Activated naive CD8-positive, alpha-beta T cell treated with anti-CD3 and anti-CD28 coated beads, Interleukin-2, amount 50 U/mL, for 24 hours (primary cell): ENCODE measurements around the gene ST6GALNAC5.
"Not testable (repeated sequence)": the region's sequence is repeated elsewhere in the genome, so short reads cannot be mapped to it uniquely, and the experiment has no call there.

Experiments
- ATAC-seq: fragments of 150-1000 bp; cut with Tn5 transposase; one replicate; pipeline ENCODE4 v1.10.0; 2021
- DNase-seq: peaks from one replicate; pipeline ENCODE4 v3.0.0; 2021
- H3K27ac Mint-ChIP-seq: one replicate; pipeline ENCODE4 v1.8.0; 2021; ENCODE audit warnings: mild to moderate bottlenecking, mixed read lengths
- H3K27me3 Mint-ChIP-seq: one replicate; pipeline ENCODE4 v1.8.0; 2021; ENCODE audit warnings: mixed read lengths
- H3K36me3 Mint-ChIP-seq: one replicate; pipeline ENCODE4 v1.8.0; 2021; ENCODE audit warnings: low read depth, mixed read lengths
- H3K4me1 Mint-ChIP-seq: one replicate; pipeline ENCODE4 v1.8.0; 2021; ENCODE audit warnings: mixed read lengths
- H3K4me3 Mint-ChIP-seq: one replicate; pipeline ENCODE4 v1.8.0; 2021; ENCODE audit warnings: mild to moderate bottlenecking, moderate library complexity, mixed read lengths
- H3K9me3 Mint-ChIP-seq: one replicate; pipeline ENCODE4 v1.8.0; 2021; ENCODE audit warnings: mixed read lengths

Gene ST6GALNAC5

GRCh38 chr1:76981267-76981666, 114.0 kb downstream of the ST6GALNAC5 start:
- not testable (repeated sequence) for H3K27ac Mint-ChIP-seq

GRCh38 chr1:76989976-76990375, 122.7 kb downstream of the ST6GALNAC5 start:
- DNase-seq (no peak), ATAC-seq (no peak)
- Mint-ChIP-seq H3K27ac (no peak overlapping the region), H3K36me3 (no peaks in the 10 kb centered on the region), H3K9me3 (no peaks in the 10 kb centered on the region), H3K4me3 (no peak overlapping the region), H3K4me1 (no peaks in the 10 kb centered on the region), H3K27me3 (peaks cover 4% of the 10 kb centered on the region)

More at GRCh38 chr1:76981267-76981666, 114.0 kb downstream of the ST6GALNAC5 start:
- Mint-ChIP-seq H3K27me3 (peaks cover 12% of the 10 kb centered on the region), H3K9me3 (peaks cover 22% of the 10 kb centered on the region)
- not testable (repeated sequence) for H3K4me1 Mint-ChIP-seq, H3K4me3 Mint-ChIP-seq, DNase-seq, H3K36me3 Mint-ChIP-seq, ATAC-seq

- Mint-ChIP-seq H3K27me3 (peaks cover 4% of the 10 kb centered on the region), H3K4me3 (no peak overlapping the region), H3K36me3 (no peaks in the 10 kb centered on the region), H3K4me1 (no peaks in the 10 kb centered on the region), H3K9me3 (no peaks in the 10 kb centered on the region), H3K27ac (no peak overlapping the region)
- DNase-seq (no peak), ATAC-seq (no peak)
These were observed 125.8 kb downstream of the ST6GALNAC5 start for GRCh38 chr1:76993036-76993435.

GRCh38 chr1:76998582-76999223, 131.4 kb downstream of the ST6GALNAC5 start:
- DNase-seq (no peak), ATAC-seq (no peak)
- H3K36me3 Mint-ChIP-seq: no peaks in the 10 kb centered on the region
- no peaks in the 10 kb centered on the region for H3K27me3 Mint-ChIP-seq
- no peak overlapping the region for H3K27ac Mint-ChIP-seq
- H3K4me3 Mint-ChIP-seq: no peak overlapping the region
- no peaks in the 10 kb centered on the region for H3K9me3 Mint-ChIP-seq
- H3K4me1 Mint-ChIP-seq: no peaks in the 10 kb centered on the region

- peaks cover 2% of the 10 kb centered on the region for H3K27me3 Mint-ChIP-seq
- no peak overlapping the region for H3K27ac Mint-ChIP-seq
- H3K36me3 Mint-ChIP-seq: no peaks in the 10 kb centered on the region
- H3K4me1 Mint-ChIP-seq: no peaks in the 10 kb centered on the region
- DNase-seq: no peak
- H3K4me3 Mint-ChIP-seq: no peak overlapping the region
- ATAC-seq: no peak
- H3K9me3 Mint-ChIP-seq: peaks cover 4% of the 10 kb centered on the region
These were observed 140.4 kb downstream of the ST6GALNAC5 start for GRCh38 chr1:77007675-77008074.

GRCh38 chr1:77010937-77011336, 143.7 kb downstream of the ST6GALNAC5 start:
- Mint-ChIP-seq H3K4me3 (no peak overlapping the region), H3K27ac (no peak overlapping the region), H3K9me3 (no peaks in the 10 kb centered on the region), H3K27me3 (peaks cover 2% of the 10 kb centered on the region), H3K36me3 (no peaks in the 10 kb centered on the region), H3K4me1 (no peaks in the 10 kb centered on the region)
- DNase-seq: no peak
- ATAC-seq: no peak

GRCh38 chr1:77012066-77012465, 144.8 kb downstream of the ST6GALNAC5 start:
- no peaks in the 10 kb centered on the region for H3K9me3 Mint-ChIP-seq
- DNase-seq: no peak
- no peaks in the 10 kb centered on the region for H3K36me3 Mint-ChIP-seq
- peaks cover 2% of the 10 kb centered on the region for H3K27me3 Mint-ChIP-seq
- H3K27ac Mint-ChIP-seq: no peak overlapping the region
- H3K4me3 Mint-ChIP-seq: no peak overlapping the region
- H3K4me1 Mint-ChIP-seq: no peaks in the 10 kb centered on the region
- ATAC-seq: no peak

GRCh38 chr1:77014073-77014788, 147.0 kb downstream of the ST6GALNAC5 start:
- peaks cover 1% of the 10 kb centered on the region for H3K27me3 Mint-ChIP-seq
- no peak for ATAC-seq
- H3K4me3 Mint-ChIP-seq: no peak overlapping the region
- H3K27ac Mint-ChIP-seq: no peak overlapping the region
- H3K9me3 Mint-ChIP-seq: no peaks in the 10 kb centered on the region
- H3K36me3 Mint-ChIP-seq: no peaks in the 10 kb centered on the region
- no peaks in the 10 kb centered on the region for H3K4me1 Mint-ChIP-seq
- DNase-seq: no peak

GRCh38 chr1:77015748-77016341, 148.6 kb downstream of the ST6GALNAC5 start:
- no peaks in the 10 kb centered on the region for H3K27me3 Mint-ChIP-seq
- H3K4me1 Mint-ChIP-seq: no peaks in the 10 kb centered on the region
- no peak overlapping the region for H3K27ac Mint-ChIP-seq
- ATAC-seq (no peak), DNase-seq (no peak)
- H3K9me3 Mint-ChIP-seq: no peaks in the 10 kb centered on the region
- H3K4me3 Mint-ChIP-seq: no peak overlapping the region
- H3K36me3 Mint-ChIP-seq: no peaks in the 10 kb centered on the region

- Mint-ChIP-seq H3K27ac (no peak overlapping the region), H3K9me3 (no peaks in the 10 kb centered on the region), H3K36me3 (no peaks in the 10 kb centered on the region), H3K27me3 (no peaks in the 10 kb centered on the region), H3K4me1 (no peaks in the 10 kb centered on the region), H3K4me3 (no peak overlapping the region)
- ATAC-seq (no peak), DNase-seq (no peak)
These were observed 149.2 kb downstream of the ST6GALNAC5 start for GRCh38 chr1:77016386-77016985.

GRCh38 chr1:77018311-77018710, 151.0 kb downstream of the ST6GALNAC5 start:
- no peak overlapping the region for H3K27ac Mint-ChIP-seq
- no peaks in the 10 kb centered on the region for H3K27me3 Mint-ChIP-seq
- no peak for ATAC-seq
- DNase-seq: no peak
- no peaks in the 10 kb centered on the region for H3K9me3 Mint-ChIP-seq
- no peak overlapping the region for H3K4me3 Mint-ChIP-seq
- H3K36me3 Mint-ChIP-seq: no peaks in the 10 kb centered on the region
- no peaks in the 10 kb centered on the region for H3K4me1 Mint-ChIP-seq

- ATAC-seq: no peak
- Mint-ChIP-seq H3K27me3 (no peaks in the 10 kb centered on the region), H3K36me3 (no peaks in the 10 kb centered on the region), H3K4me1 (no peaks in the 10 kb centered on the region), H3K4me3 (no peak overlapping the region), H3K27ac (no peak overlapping the region), H3K9me3 (no peaks in the 10 kb centered on the region)
- DNase-seq: no peak
These were observed 151.5 kb downstream of the ST6GALNAC5 start for GRCh38 chr1:77018761-77019160.

- Mint-ChIP-seq H3K36me3 (no peaks in the 10 kb centered on the region), H3K27ac (no peak overlapping the region), H3K27me3 (no peaks in the 10 kb centered on the region), H3K4me1 (no peaks in the 10 kb centered on the region), H3K4me3 (no peak overlapping the region), H3K9me3 (no peaks in the 10 kb centered on the region)
- no peak for DNase-seq
- no peak for ATAC-seq
These were observed 154.5 kb downstream of the ST6GALNAC5 start for GRCh38 chr1:77021732-77022131.

GRCh38 chr1:77024500-77024899, 157.2 kb downstream of the ST6GALNAC5 start:
- no peaks in the 10 kb centered on the region for H3K9me3 Mint-ChIP-seq
- H3K4me3 Mint-ChIP-seq: no peak overlapping the region
- H3K27me3 Mint-ChIP-seq: peaks cover 2% of the 10 kb centered on the region
- no peak for ATAC-seq
- no peaks in the 10 kb centered on the region for H3K4me1 Mint-ChIP-seq
- no peak overlapping the region for H3K27ac Mint-ChIP-seq
- DNase-seq: no peak
- H3K36me3 Mint-ChIP-seq: no peaks in the 10 kb centered on the region

- no peak overlapping the region for H3K4me3 Mint-ChIP-seq
- peaks cover 4% of the 10 kb centered on the region for H3K27me3 Mint-ChIP-seq
- no peaks in the 10 kb centered on the region for H3K4me1 Mint-ChIP-seq
- H3K36me3 Mint-ChIP-seq: no peaks in the 10 kb centered on the region
- no peak overlapping the region for H3K27ac Mint-ChIP-seq
- no peaks in the 10 kb centered on the region for H3K9me3 Mint-ChIP-seq
- ATAC-seq: no peak
- no peak for DNase-seq
These were observed 158.3 kb downstream of the ST6GALNAC5 start for GRCh38 chr1:77025599-77025998.
